Measurements from ENCODE around the gene METTL22.

The METTL22 gene

DNA sequence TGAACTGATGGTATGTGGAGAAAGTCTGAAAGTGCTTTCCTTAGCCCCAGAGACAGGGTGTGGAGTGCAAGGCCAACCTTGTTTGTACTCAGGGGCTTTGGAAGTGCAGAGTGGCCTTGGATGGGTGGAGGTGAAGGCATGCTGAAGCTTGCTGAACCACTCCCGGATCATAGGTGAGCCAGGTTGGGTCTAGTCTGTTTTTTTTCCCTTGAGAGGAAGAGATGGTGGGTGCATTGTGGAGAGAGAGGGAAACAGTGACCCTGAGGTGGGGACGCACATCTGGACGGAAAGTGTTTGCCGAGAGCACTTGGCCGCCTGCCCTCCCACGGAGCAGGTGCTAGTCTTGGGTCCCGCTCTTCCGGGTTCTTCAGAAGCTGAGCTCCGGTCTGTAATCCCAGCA lies 65.4 kb downstream of the METTL22 start:
- Histone ChIP-seq H3K27me3 (replicated peaks; ENCODE audit: control insufficient read depth, insufficient read depth, low read length) (no peaks in the 10 kb centered on the region), H3K4me3 (replicated peaks; ENCODE audit: low read depth, low read length) (no peak overlapping the region), H3K36me3 (ENCODE audit: control insufficient read depth, insufficient read depth, low read length) (no peaks in the 10 kb centered on the region)
- TF ChIP-seq, protein P1, sequence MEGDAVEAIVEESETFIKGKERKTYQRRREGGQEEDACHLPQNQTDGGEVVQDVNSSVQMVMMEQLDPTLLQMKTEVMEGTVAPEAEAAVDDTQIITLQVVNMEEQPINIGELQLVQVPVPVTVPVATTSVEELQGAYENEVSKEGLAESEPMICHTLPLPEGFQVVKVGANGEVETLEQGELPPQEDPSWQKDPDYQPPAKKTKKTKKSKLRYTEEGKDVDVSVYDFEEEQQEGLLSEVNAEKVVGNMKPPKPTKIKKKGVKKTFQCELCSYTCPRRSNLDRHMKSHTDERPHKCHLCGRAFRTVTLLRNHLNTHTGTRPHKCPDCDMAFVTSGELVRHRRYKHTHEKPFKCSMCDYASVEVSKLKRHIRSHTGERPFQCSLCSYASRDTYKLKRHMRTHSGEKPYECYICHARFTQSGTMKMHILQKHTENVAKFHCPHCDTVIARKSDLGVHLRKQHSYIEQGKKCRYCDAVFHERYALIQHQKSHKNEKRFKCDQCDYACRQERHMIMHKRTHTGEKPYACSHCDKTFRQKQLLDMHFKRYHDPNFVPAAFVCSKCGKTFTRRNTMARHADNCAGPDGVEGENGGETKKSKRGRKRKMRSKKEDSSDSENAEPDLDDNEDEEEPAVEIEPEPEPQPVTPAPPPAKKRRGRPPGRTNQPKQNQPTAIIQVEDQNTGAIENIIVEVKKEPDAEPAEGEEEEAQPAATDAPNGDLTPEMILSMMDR (IDR thresholded peaks at IDR 0.05; ENCODE audit: insufficient read depth, low read length, poor library complexity, severe bottlenecking): no peak
- no peak for DNase-seq (ENCODE audit: extremely low read depth, insufficient read length)

DNA sequence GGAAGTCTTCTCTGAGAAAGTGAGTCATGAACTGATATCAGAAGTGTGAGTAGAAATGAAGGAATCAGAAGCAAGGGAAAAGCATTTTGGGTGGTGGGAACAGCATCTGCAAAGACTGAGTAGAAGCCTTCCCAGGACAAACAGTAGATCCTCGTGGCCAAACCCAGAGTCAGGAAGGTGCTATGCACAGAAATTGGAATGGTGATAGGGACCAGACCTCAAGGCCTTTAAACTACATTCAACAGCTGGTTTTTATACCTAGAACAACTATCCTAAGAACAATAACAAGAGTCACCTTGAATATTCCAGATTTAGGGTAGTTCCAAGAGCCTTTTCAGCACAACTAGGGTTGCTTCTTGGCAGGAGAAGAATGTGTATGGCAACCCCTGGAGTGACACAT lies 68.2 kb downstream of the METTL22 start:
- H3K4me3 ChIP-seq (replicated peaks; ENCODE audit: low read depth, low read length): no peak overlapping the region
- TF ChIP-seq, protein P1 (IDR thresholded peaks at IDR 0.05; ENCODE audit: insufficient read depth, low read length, poor library complexity, severe bottlenecking): no peak
- DNase-seq (ENCODE audit: extremely low read depth, insufficient read length): no peak
- H3K27me3 ChIP-seq (replicated peaks; ENCODE audit: control insufficient read depth, insufficient read depth, low read length): no peaks in the 10 kb centered on the region
- no peaks in the 10 kb centered on the region for H3K36me3 ChIP-seq (ENCODE audit: control insufficient read depth, insufficient read depth, low read length)

DNA sequence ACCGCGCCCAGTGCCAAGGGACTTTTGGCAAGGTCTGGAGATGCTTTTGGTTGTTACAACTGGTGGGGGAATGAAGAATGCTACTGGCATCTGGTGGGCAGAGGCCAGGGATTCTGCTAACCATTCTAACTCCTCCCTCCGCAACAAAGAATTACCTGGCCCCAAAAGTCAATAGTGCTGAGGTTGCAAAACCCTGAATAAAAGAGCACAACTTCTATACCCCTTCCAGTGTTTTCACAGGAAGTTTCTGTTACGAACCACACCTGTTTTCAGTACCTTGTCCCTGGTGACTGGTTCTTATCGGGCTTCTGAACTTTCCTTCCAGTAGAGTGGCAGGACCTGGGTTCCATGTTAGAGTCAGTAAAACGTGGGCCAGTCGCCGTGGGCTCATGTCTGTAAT lies 70.2 kb downstream of the METTL22 start:
- Histone ChIP-seq H3K4me3 (replicated peaks; ENCODE audit: low read depth, low read length) (no peak overlapping the region), H3K36me3 (ENCODE audit: control insufficient read depth, insufficient read depth, low read length) (no peaks in the 10 kb centered on the region), H3K27me3 (replicated peaks; ENCODE audit: control insufficient read depth, insufficient read depth, low read length) (no peaks in the 10 kb centered on the region)
- TF ChIP-seq, protein P1 (IDR thresholded peaks at IDR 0.05; ENCODE audit: insufficient read depth, low read length, poor library complexity, severe bottlenecking): no peak
- no peak for DNase-seq (ENCODE audit: extremely low read depth, insufficient read length)

DNA sequence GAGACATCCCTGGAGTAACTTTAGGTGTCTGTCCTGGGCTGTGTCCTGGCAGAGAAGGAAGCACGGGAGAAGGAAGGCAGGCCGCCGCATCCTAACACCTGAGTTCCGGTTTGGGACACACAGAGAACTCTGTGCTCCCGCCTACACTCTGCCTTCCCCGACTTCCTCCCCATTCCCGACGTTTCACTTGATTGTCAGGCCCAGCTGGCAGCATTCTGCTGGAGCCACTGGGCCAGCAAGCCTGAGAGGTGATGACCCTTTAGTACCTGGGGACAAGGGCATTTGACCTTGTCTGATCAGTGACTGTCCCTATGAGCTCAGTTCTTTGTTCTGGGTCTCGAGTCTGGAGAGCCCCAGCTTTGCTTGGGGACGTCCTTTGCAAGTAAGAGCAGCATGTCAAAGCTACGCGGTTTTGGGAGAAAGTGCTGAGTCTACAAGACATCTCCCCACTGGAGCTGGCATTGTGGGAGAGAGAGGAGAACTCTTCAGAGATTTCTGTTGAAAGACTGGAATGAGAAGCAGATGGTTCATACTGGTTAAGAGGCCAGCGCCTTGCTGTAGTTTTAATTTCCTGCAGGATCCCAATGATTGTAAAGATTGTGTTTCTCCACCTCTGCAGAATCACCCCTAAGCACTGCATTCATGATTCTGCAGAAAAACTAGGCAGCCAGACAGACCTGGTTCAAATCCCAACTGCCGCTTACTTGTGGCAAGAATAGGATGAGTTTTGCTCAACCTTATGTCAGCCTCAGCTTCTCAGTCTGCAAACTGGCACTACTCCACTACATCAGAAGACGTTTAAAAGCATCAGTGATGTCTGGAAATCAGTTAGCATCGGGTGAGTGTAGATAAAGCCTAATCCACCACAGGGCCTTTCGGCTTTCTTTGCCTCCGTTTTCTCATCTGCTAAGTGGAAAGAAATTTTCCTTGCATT lies 73.6 kb downstream of the METTL22 start:
- H3K27me3 ChIP-seq (replicated peaks; ENCODE audit: control insufficient read depth, insufficient read depth, low read length): no peaks in the 10 kb centered on the region
- no peak for DNase-seq (ENCODE audit: extremely low read depth, insufficient read length)
- TF ChIP-seq, protein P1 (IDR thresholded peaks at IDR 0.05; ENCODE audit: insufficient read depth, low read length, poor library complexity, severe bottlenecking): no peak
- H3K4me3 ChIP-seq (replicated peaks; ENCODE audit: low read depth, low read length): no peak overlapping the region
- no peaks in the 10 kb centered on the region for H3K36me3 ChIP-seq (ENCODE audit: control insufficient read depth, insufficient read depth, low read length)

DNA sequence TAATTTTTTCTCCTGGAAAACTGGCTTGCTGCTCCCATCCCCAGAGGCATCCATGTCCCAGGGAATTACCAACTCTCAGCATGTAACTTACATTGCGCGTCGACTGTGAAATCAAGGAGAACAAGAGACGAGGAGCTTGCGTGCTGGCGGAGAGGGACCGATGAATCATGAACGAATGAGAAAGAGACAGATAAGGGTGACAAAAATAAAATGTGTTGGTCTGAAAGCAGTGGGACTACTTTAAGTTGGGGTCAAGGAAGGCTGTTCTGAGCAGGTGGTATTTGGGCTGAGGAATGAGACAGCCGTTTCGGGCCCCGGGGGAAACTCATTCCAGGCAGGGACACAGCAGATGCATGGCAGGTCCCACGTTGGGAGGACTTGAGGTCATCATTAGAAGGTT lies 75.4 kb downstream of the METTL22 start:
- Histone ChIP-seq H3K27me3 (replicated peaks; ENCODE audit: control insufficient read depth, insufficient read depth, low read length) (no peaks in the 10 kb centered on the region), H3K4me3 (replicated peaks; ENCODE audit: low read depth, low read length) (no peak overlapping the region), H3K36me3 (ENCODE audit: control insufficient read depth, insufficient read depth, low read length) (no peaks in the 10 kb centered on the region)
- TF ChIP-seq, protein P1 (IDR thresholded peaks at IDR 0.05; ENCODE audit: insufficient read depth, low read length, poor library complexity, severe bottlenecking): no peak
- DNase-seq (ENCODE audit: extremely low read depth, insufficient read length): no peak

Data from GM06990 (cell line).